GM21717 (cell line): ENCODE measurements around the gene OR14A2.
"Not testable (repeated sequence)": the region's sequence is repeated elsewhere in the genome, so short reads cannot be mapped to it uniquely, and the experiment has no call there.

Experiments
- ATAC-seq: cut with Tn5 transposase; IDR thresholded peaks from one replicate; pipeline ENCODE4 v1.9.1; 2021; ENCODE audit warnings: mild to moderate bottlenecking, moderate library complexity; ENCODE audit not compliant: unreplicated experiment

Gene OR14A2

GRCh38 chr1:247748041-247748440 is at the start of gene OR14A2:
TSS of gene OR14A2 (minus strand) at chr1:247748141.
- ATAC-seq: no peak

GRCh38 chr1:247797518-247797917 is 49.6 kb upstream of the OR14A2 start:
- no peak for ATAC-seq

GRCh38 chr1:247769603-247770002 is 21.7 kb upstream of the OR14A2 start:
- no peak for ATAC-seq

- no peak for ATAC-seq
Measured at GRCh38 chr1:247760456-247760855, 12.5 kb upstream of the OR14A2 start, which contains the start of gene OR1C1. TSS of gene OR1C1 (minus strand) at chr1:247760556. CDS start at chr1:247758406, 2,150 bp downstream.

GRCh38 chr1:247754311-247754710 is 6.4 kb upstream of the OR14A2 start:
- not testable (repeated sequence) for ATAC-seq

- no peak for ATAC-seq
Measured at GRCh38 chr1:247749870-247750269, 1.9 kb upstream of the OR14A2 start.

GRCh38 chr1:247747616-247748015 is 325 bp downstream of the OR14A2 start:
- ATAC-seq: no peak

- no peak for ATAC-seq
Measured at GRCh38 chr1:247746391-247746935, 1.5 kb downstream of the OR14A2 start.

GRCh38 chr1:247742215-247742760 is 5.7 kb downstream of the OR14A2 start:
- ATAC-seq: not testable (repeated sequence)

- ATAC-seq: no peak
Measured at GRCh38 chr1:247741756-247742155, 6.2 kb downstream of the OR14A2 start.

GRCh38 chr1:247740721-247741120 is 7.2 kb downstream of the OR14A2 start:
- no peak for ATAC-seq

GRCh38 chr1:247738315-247738714 is 9.6 kb downstream of the OR14A2 start, which contains the start of gene OR14K1:
TSS of gene OR14K1 (plus strand) at chr1:247738615. CDS start at chr1:247738615, 0 bp downstream.
- no peak for ATAC-seq

- ATAC-seq: no peak
Measured at GRCh38 chr1:247721222-247721621, 26.7 kb downstream of the OR14A2 start.

- no peak for ATAC-seq
Measured at GRCh38 chr1:247716546-247716945, 31.4 kb downstream of the OR14A2 start, which contains the start of gene OR6F1. TSS of gene OR6F1 (minus strand) at chr1:247716646. CDS start at chr1:247712755, 3,891 bp downstream.

GRCh38 chr1:247713753-247714152 is 34.2 kb downstream of the OR14A2 start:
- no peak for ATAC-seq

GRCh38 chr1:247710681-247711080 is 37.3 kb downstream of the OR14A2 start:
- ATAC-seq: not testable (repeated sequence)

- no peak for ATAC-seq
Measured at GRCh38 chr1:247701338-247701737, 46.6 kb downstream of the OR14A2 start.

GRCh38 chr1:247681288-247681897 is 66.5 kb downstream of the OR14A2 start:
- peak; percentile 93 for ATAC-seq

- ATAC-seq: no peak
Measured at GRCh38 chr1:247680171-247680570, 67.8 kb downstream of the OR14A2 start.

- ATAC-seq: no peak
Measured at GRCh38 chr1:247679639-247680038, 68.3 kb downstream of the OR14A2 start, which contains the start of gene OR13G1. TSS of gene OR13G1 (minus strand) at chr1:247679739. CDS start at chr1:247673041, 6,698 bp downstream.
